ENCODE data around the gene STK36. TPM values are rescaled to one million over a fixed set of nuclear protein-coding genes. Genes with fewer than 3 reads are reported as not detected.

The STK36 gene
- polyA plus RNA-seq, 1 experiment: 53.1 TPM

DNA sequence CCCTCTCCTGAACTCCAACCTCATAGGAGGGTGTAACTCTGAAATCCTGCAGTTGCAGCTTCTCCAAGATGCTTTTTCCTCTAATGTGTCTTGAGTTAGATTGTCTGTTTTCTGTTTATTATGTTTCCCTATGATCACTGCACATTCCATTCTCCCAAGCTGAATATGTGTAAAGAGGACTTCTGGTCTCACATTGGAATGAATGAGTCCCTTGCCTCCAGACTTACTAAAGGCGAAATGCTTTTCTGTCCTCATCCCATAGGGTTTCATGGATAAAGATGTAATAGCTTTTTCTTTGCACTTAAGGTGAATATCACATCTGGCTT is 74.5 kb downstream of the STK36 start:
- no peaks in the 10 kb centered on the region for H3K27me3 ChIP-seq (ENCODE audit: control insufficient read depth, insufficient read depth, low read length)
- CTCF ChIA-PET: interaction anchor here (0.7 to 1.1 kb wide), 3 partner anchors 14 to 59 kb away, joined by 3 to 4 read pairs (median 3); partner anchors contain the start of gene TTLL4
- TF ChIP-seq, protein P1, sequence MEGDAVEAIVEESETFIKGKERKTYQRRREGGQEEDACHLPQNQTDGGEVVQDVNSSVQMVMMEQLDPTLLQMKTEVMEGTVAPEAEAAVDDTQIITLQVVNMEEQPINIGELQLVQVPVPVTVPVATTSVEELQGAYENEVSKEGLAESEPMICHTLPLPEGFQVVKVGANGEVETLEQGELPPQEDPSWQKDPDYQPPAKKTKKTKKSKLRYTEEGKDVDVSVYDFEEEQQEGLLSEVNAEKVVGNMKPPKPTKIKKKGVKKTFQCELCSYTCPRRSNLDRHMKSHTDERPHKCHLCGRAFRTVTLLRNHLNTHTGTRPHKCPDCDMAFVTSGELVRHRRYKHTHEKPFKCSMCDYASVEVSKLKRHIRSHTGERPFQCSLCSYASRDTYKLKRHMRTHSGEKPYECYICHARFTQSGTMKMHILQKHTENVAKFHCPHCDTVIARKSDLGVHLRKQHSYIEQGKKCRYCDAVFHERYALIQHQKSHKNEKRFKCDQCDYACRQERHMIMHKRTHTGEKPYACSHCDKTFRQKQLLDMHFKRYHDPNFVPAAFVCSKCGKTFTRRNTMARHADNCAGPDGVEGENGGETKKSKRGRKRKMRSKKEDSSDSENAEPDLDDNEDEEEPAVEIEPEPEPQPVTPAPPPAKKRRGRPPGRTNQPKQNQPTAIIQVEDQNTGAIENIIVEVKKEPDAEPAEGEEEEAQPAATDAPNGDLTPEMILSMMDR (IDR thresholded peaks at IDR 0.05; ENCODE audit: low read depth, low read length): no peak
- H3K4me3 ChIP-seq (ENCODE audit: low read depth, low read length): no peak overlapping the region
- DNase-seq (ENCODE audit: low read depth, low spot score): no peak
- POLR2A ChIA-PET: interaction anchor here (0.6 kb wide), 1 partner anchor 57 kb away, joined by 10 read pairs; no protein-coding TSS in a partner anchor
- no peak overlapping the region for H3K27ac ChIP-seq (ENCODE audit: low read depth, low read length)
- no peaks in the 10 kb centered on the region for H3K9me3 ChIP-seq (ENCODE audit: control insufficient read depth, insufficient read depth, low read length)

DNA sequence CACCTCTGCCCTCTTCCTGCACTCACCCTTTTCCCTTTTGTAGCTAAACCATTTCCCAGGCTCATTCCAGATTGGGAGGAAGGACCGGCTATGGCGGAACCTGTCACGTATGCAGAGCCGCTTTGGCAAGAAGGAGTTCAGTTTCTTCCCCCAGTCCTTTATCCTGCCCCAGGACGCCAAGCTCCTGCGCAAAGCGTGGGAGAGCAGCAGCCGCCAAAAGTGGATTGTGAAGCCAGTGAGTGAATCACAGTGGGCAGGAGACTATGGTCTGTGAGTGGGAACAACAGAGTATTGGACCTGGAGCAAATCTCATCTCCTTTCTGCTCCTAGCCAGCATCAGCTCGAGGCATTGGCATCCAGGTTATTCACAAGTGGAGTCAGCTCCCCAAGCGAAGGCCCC is 75.1 kb downstream of the STK36 start:
- Histone ChIP-seq H3K9me3 (ENCODE audit: control insufficient read depth, insufficient read depth, low read length) (no peaks in the 10 kb centered on the region), H3K4me3 (ENCODE audit: low read depth, low read length) (no peak overlapping the region), H3K27me3 (ENCODE audit: control insufficient read depth, insufficient read depth, low read length) (no peaks in the 10 kb centered on the region), H3K27ac (ENCODE audit: low read depth, low read length) (no peak overlapping the region)
- ChIA-PET CTCF (interaction anchor here (1.1 kb wide), 1 partner anchor 36 kb away, joined by 4 read pairs; the partner anchor contains the start of gene TTLL4), POLR2A (no interaction called here)
- TF ChIP-seq, protein P1 (IDR thresholded peaks at IDR 0.05; ENCODE audit: low read depth, low read length): no peak
- no peak for DNase-seq (ENCODE audit: low read depth, low spot score)

DNA sequence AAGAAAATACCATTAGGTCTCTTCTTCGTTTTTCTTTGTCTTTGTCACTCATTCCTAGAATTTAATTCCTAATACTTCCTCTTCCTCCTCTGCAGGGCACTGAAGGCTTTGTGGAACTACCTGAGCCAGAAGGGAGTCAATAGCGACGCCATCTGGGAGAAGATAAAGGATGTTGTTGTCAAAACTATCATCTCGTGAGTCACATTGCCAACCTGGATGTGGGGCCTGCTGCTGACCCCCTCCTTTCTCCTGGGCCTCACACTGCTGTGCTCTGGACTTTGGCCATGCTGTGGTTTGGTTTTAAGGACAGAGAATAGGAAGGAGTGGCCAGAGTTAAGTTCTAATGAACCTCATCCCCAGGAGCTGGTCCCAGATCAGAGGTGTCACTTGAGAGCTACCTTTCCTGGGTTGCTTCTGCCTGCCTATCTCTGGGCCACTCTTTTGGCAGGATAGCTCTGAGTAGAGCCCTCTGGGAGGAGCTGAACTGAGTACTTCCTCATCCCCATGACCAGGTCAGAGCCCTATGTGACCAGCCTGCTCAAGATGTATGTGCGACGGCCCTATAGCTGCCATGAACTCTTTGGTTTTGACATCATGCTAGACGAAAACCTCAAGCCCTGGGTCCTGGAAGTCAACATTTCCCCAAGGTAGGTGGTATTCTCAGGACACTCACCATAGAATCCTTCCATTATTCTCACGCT is 77.0 kb downstream of the STK36 start:
- no peak for DNase-seq (ENCODE audit: low read depth, low spot score)
- POLR2A ChIA-PET: interaction anchor here (0.6 kb wide), 1 partner anchor 17 kb away, joined by 3 read pairs; no protein-coding TSS in a partner anchor
- CTCF ChIA-PET: no interaction called here
- Histone ChIP-seq H3K4me3 (ENCODE audit: low read depth, low read length) (no peak overlapping the region), H3K9me3 (ENCODE audit: control insufficient read depth, insufficient read depth, low read length) (no peaks in the 10 kb centered on the region), H3K27me3 (ENCODE audit: control insufficient read depth, insufficient read depth, low read length) (no peaks in the 10 kb centered on the region), H3K27ac (ENCODE audit: low read depth, low read length) (no peak overlapping the region)
- TF ChIP-seq, protein P1 (IDR thresholded peaks at IDR 0.05; ENCODE audit: low read depth, low read length): no peak

Other genes with a start within 250 kb of the STK36 start
- gene USP37, start 103.7 kb upstream of the STK36 start, polyA plus RNA-seq (2011; rRNA removed): 2.8 and 4.9 TPM in 2 replicates
- 60.2 and 77.1 TPM in 2 replicates for gene CNOT9, start 103.2 kb upstream of the STK36 start, polyA plus RNA-seq (2011; rRNA removed)
- gene PLCD4, start 64.2 kb upstream of the STK36 start, polyA plus RNA-seq (2011; rRNA removed): 4.7 and 4.9 TPM in 2 replicates
- 3.5 and 5.5 TPM in 2 replicates for gene ZNF142, start 12.5 kb upstream of the STK36 start, polyA plus RNA-seq (2011; rRNA removed)
- 26.7 and 28.4 TPM in 2 replicates for gene BCS1L, start 12.4 kb upstream of the STK36 start, polyA plus RNA-seq (2011; rRNA removed)
- gene RNF25, start 84 bp upstream of the STK36 start, polyA plus RNA-seq (2011; rRNA removed): 57.5 and 76.3 TPM in 2 replicates
- gene TTLL4, start 38.7 kb downstream of the STK36 start, polyA plus RNA-seq (2011; rRNA removed): 16.3 and 18.0 TPM in 2 replicates
- gene CYP27A1, start 110.1 kb downstream of the STK36 start, polyA plus RNA-seq (2011; rRNA removed): 25.6 and 31.0 TPM in 2 replicates
- gene PRKAG3, start 159.7 kb downstream of the STK36 start, polyA plus RNA-seq (2011; rRNA removed): not detected in 2 replicates
- not detected in 2 replicates for gene WNT6, start 187.7 kb downstream of the STK36 start, polyA plus RNA-seq (2011; rRNA removed)
- gene WNT10A, start 208.8 kb downstream of the STK36 start, polyA plus RNA-seq (2011; rRNA removed): not detected in 2 replicates

Measured in AG04450 (cell line).